AG20443 (cell line): ENCODE data around the gene R3HDM4.
"Not testable (repeated sequence)": the region's sequence is repeated elsewhere in the genome, so short reads cannot be mapped to it uniquely, and the experiment has no call there.

Experiments used
- DNase-seq: peaks from one replicate; pipeline ENCODE4 v3.0.0; 2012; ENCODE audit warnings: low spot score, mixed read lengths

The R3HDM4 gene

GRCh38 chr19:913080-913748 lies at the start of gene R3HDM4:
Gene R3HDM4 (minus strand): TSS chr19:913219. CDS start chr19:913157, 62 bp downstream.
- DNase-seq = peak; percentile 97

GRCh38 chr19:961866-962620 lies 49.0 kb upstream of the R3HDM4 start:
- DNase-seq = peak; percentile 83

GRCh38 chr19:960601-960938 lies 47.6 kb upstream of the R3HDM4 start:
- no peak for DNase-seq

DNA sequence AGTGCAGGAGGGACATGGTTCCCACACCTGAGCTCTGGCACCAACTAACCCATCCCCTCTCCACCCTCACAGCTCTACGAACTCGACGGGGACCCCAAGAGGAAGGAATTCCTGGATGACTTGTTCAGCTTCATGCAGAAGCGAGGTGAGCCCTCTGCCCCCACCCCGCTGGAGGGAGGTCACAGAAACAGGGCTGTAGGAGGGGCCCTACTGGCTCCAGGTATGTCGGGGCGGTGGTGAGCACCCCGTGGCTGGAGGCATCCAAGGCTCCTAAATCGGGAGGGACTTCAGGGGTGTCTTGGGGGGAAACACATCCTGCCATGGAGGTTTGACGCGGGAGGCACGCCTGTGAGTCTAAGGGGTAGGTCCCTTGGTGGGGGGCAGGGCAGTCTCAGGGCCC lies 47.0 kb upstream of the R3HDM4 start:
- no peak for DNase-seq

GRCh38 chr19:958967-959855 lies 46.2 kb upstream of the R3HDM4 start:
- no peak for DNase-seq

GRCh38 chr19:957578-957977 lies 44.6 kb upstream of the R3HDM4 start:
- DNase-seq = not testable (repeated sequence)

DNA sequence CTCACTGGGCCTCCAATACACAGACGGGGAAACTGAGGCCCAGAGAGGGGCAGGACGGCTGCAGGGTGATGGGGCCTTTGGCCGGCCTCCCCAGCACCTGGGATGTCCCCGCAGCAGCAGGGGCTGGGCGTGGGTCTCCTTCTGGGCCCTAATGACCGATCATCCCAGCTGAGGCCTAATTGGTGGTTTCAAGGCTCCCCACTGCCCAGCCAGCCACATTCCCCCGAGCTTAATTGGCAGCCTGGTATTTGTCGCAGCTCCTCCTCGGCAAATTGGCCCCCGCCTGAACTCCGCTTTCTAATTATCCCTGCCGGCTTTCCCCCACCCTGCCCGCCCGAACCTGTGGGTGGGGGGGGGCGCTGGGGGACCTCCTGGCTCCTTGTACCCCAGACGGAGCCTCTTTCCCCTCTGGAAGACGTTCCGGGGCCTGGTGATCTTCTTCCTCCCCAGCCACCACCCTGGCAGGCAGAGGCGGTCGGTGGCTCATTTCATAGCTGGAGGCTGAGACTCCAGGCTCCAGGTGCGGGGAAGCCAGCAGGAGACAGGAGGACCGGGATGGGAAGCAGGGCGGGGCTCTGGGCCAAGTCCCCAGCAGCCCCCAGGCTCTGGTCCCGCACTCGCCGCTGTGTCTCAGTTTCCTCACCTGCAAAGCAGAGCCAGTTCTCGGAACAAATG lies 43.9 kb upstream of the R3HDM4 start:
- peak; percentile 86 for DNase-seq

- DNase-seq = no peak
Observed at GRCh38 chr19:955803-956765, 43.1 kb upstream of the R3HDM4 start.

DNA sequence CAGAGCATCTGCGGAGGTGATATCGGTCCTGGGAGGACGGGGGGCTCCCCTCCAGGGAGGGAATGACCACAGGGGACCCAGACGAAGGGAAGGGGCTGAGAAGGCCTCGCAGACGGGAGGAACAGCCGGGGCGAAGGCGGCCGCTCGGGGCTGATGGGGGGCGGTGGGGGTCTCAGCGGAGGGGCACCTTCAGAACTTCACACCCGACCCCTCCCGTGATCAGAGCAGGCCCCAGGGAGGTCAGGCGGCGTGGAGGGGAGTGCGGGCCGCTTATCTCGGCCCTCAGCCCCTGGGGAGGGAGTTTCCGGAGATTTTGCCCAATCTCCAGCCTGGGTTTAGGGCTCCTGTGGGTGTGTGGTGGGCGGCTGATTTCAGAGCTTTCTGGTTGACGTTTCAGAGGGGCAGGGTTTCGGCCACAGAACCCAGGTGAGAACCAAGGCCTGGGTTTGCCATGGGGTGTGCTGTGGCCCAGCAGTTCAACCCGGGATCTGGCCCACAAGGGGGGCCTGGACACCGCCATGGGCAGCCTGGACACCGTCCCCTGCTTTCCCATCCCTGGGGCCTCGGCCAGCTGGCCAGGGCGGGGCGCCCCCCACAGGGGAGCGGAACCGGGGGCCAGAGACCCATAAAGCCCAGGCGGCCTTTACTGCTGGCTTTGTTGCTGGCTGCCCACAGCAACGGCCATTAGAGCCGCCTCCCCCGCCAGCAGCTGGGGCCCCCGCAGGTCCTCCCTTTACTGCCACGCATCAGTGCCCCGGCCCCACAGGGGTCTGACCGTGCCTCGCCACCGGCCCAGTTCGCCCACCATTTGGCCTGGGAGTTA lies 41.9 kb upstream of the R3HDM4 start:
- DNase-seq = no peak

GRCh38 chr19:954272-954671 lies 41.3 kb upstream of the R3HDM4 start:
- no peak for DNase-seq

DNA sequence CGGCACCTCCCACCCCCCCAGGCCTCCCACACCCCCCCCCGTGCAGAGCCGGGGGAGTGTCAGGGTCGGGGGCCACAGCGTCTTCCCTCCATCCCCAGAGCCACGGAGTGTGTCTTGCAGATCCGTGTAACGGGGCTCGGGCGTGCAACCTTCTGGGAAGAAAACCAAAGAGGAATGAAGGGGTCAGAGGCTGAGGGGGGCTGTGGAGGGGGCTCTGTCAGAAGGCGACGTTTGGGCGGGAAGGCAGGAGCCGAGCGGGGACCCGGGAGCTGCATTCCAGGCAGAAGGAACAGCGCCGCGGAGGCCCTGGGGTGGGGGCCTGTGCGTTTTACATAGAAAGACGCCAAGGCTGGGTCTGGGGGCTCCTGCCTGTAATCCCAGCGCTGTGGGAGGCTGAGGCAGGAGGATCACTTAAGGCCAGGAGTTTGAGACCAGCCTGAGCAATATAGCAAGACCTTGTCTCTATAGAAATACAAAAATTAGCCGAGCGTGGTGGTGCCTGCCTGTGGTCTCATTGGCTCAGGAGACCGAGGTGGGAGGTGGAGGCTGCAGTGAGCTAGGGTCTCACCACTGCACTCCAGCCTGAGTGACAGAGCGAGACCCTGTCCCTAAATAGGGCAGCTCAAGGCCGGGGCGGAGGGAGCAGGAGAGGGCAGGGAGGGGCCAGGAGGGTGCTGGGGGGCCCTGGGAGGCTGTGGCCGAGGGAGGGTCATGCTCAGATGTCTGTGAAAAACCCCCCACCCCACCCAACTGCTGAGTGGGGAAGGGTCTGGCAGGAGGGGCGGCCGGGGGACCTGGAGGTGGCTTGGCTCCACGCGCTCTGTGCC lies 40.6 kb upstream of the R3HDM4 start:
- no peak for DNase-seq

DNA sequence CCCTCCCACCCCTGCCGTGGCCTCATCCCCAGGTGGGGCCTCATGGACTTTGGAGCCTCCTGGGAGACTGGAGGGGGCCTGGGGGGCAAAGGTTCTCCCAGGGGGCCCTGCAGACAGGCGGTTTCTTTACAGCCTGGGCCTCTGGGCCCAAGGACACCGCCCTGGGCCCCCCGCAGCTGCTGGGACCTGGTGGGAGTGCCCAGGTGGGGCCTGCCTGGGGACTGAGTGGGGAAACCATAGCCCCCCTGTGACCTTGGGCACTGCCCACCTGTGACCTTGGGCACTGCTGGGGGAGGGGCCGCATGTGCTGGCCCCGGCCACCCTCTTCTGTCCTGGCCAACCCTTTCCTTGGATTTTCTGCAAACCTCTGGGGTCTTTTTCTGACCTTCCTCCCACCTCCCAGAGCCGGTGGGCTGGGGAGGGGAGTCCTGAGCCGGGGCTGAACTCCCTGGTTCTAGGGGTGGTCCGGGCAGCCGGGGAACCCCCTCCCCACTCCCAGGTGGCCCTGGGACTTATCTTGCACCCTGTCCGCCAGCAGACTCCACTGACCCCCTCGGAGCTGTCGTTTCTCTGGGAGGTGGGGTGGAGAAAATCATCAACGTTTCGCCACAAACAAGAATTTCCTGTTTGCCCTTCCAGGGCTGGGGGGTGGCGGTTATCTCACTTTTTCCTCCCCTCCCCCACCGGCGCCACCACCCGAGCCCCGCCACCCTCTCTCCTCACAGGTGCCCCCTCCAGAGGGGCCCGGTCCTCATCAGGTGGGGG lies 39.8 kb upstream of the R3HDM4 start:
- DNase-seq = no peak

DNA sequence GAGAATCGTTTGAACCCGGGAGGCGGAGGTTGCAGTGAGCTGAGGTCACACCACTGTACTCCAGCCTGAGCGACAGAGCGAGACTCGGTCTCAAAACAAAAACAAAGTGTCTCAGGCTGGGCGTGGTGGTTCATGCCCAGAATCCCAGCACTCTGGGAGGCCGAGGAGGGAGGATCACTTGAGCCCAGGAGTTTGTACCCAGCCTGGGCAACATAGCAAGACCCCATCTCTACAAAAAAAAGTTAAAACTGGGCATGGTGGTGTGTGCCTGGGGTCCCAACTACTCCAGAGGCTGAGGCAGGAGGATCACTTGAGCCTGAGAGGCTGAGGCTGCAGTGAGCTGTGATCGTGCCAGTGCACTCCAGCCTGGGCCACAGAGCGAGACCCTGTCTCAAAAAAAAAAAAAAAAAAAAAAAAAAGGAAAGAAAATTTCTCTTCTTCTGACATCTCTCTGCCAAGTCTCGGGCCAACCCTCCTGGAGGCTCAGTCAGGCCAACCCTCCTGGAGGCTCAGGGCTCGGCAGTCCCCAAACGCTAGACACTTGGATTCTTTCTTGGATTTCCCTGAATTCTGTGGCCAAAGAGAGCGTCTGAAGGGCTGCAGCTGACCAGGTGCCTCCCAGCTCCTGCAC lies 39.1 kb upstream of the R3HDM4 start:
- DNase-seq = no peak

GRCh38 chr19:950352-951066 lies 37.5 kb upstream of the R3HDM4 start:
- no peak for DNase-seq

DNA sequence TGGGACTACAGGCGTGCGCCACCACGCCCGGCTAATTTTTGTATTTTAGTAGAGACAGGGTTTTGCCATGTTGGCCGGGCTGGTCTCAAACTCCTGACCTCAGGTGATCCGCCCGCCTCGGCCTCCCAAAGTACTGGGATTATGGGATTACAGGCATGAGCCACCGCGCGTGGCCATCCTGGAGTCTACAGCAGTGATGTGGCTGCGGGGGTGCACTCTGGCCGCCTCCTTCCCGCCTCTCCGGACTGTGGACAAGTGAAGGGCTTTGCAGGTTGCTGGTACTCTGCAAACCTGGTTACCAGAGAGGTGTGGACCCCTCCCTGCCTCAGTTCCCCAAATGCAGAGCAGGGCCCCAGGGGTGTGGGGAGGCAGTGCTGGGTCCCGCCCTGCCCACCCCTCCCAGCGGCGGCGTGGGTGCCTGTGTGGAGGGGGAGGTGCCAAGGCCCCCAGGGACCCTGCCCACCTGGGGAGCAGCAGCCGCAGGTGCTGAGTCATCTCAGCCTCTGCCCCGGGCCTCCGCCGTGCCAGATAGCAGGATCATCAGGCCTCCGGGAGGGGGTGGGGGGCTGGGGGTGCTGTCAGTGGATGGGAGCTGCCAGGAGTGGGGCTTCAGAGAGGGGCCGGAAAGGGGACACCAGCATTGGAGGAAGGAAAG lies 36.0 kb upstream of the R3HDM4 start:
- DNase-seq = no peak

DNA sequence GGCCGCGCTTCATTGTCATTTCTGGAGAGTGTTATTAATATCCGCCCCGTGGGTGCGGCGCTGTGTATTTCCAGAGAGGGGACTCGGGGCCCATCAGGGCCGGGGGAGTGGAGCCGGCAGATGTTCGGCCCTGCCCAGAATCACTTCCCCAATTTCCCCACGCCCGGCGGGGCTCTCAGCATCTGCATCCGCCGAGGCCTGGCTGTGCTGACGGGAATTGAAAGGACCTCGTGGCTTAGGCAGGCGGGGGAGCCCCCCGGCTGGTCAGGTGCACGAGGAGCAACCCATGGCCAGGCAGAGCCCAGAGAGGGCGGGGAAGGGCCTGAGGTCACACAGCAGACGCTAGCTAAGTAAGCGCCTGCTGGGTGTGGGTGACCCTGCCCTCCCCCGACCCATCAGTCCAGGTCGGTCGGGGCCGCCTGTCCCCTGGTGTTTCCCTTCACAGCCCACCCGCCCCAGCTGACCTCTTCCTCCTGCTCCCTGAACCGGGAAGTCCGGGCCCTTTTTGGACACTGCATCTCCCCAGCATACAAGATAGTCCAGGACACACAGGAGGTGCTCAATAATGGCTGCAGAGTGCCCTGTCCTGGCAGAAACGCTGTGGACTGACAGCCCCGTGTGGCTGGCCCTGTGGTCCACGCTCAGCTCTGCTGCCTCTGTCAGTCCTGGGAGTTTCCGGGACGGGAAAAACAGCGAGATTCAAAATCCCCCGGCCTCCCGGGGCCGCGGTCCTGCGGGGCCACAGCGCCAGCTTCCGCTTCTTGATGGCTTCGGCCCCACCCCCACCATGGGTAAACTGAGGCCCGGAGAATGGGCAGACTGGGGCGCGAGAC lies 34.9 kb upstream of the R3HDM4 start:
- no peak for DNase-seq
